ENCODE measurements around the gene VASP. TPM values are rescaled to one million over a fixed set of nuclear protein-coding genes. Genes with fewer than 3 reads are reported as not detected.

VASP gene
- total RNA-seq, 2 donors from 2014 or later = 236 to 261 TPM

GRCh38 chr19:45567609-45568008, 60.3 kb downstream of the VASP start:
- DNase-seq = no peak
- TF ChIP-seq CTCF (IDR thresholded peaks at IDR 0.05) = no peak
- Histone ChIP-seq H3K9me3 (no peaks in the 10 kb centered on the region), H3K36me3 (no peaks in the 10 kb centered on the region), H3K4me3 (no peak overlapping the region), H3K9ac (ENCODE audit: low read depth in 2 of 2, low read length in 2 of 2) (no peak overlapping the region), H3K27me3 (no peaks in the 10 kb centered on the region), H3K27ac (peak overlapping the region; percentile 15), H3K4me1 (peaks cover 15% of the 10 kb centered on the region)
- intact Hi-C loops (cut with DNase I) = loop anchor here (5.0 kb wide), 1 partner anchor 40 kb away; no protein-coding TSS in a partner anchor

GRCh38 chr19:45568732-45569131, 61.5 kb downstream of the VASP start:
- Histone ChIP-seq H3K27ac (peak overlapping the region; percentile 15), H3K27me3 (no peaks in the 10 kb centered on the region)
- intact Hi-C loops (cut with DNase I) = loop anchor here (5.0 kb wide), 1 partner anchor 41 kb away; no protein-coding TSS in a partner anchor

GRCh38 chr19:45569619-45570421, 62.5 kb downstream of the VASP start:
- Histone ChIP-seq H3K4me3 (no peak overlapping the region), H3K9me3 (no peaks in the 10 kb centered on the region), H3K4me1 (peaks cover 15% of the 10 kb centered on the region), H3K9ac (ENCODE audit: low read depth in 2 of 2, low read length in 2 of 2) (no peak overlapping the region), H3K27me3 (no peaks in the 10 kb centered on the region), H3K36me3 (no peaks in the 10 kb centered on the region), H3K27ac (no peak overlapping the region)
- peak; percentile 80 for DNase-seq
- intact Hi-C loops (cut with DNase I) = loop anchor here (5.0 kb wide), 1 partner anchor 43 kb away; no protein-coding TSS in a partner anchor
- TF ChIP-seq CTCF (IDR thresholded peaks at IDR 0.05) = peak; percentile 84

More at GRCh38 chr19:45568732-45569131, 61.5 kb downstream of the VASP start:
- Histone ChIP-seq H3K9me3 (no peaks in the 10 kb centered on the region), H3K36me3 (no peaks in the 10 kb centered on the region), H3K4me3 (no peak overlapping the region), H3K4me1 (peaks cover 15% of the 10 kb centered on the region), H3K9ac (ENCODE audit: low read depth in 2 of 2, low read length in 2 of 2) (peak overlapping the region; percentile 28 to 50)
- no peak for DNase-seq
- TF ChIP-seq CTCF (IDR thresholded peaks at IDR 0.05) = no peak

- no peak overlapping the region for H3K9ac ChIP-seq (ENCODE audit: low read depth in 2 of 2, low read length in 2 of 2)
- DNase-seq = no peak
- TF ChIP-seq CTCF (IDR thresholded peaks at IDR 0.05) = no peak
- H3K9me3 ChIP-seq = no peaks in the 10 kb centered on the region
- H3K4me3 ChIP-seq = no peak overlapping the region
- H3K27ac ChIP-seq = no peak overlapping the region
- peaks cover 15% of the 10 kb centered on the region for H3K4me1 ChIP-seq
- intact Hi-C loops (cut with DNase I) = no loop called here
- H3K27me3 ChIP-seq = no peaks in the 10 kb centered on the region
- no peaks in the 10 kb centered on the region for H3K36me3 ChIP-seq
Measured at GRCh38 chr19:45571457-45572220, 64.4 kb downstream of the VASP start.

GRCh38 chr19:45574526-45574925, 67.2 kb downstream of the VASP start:
- Histone ChIP-seq H3K9ac (ENCODE audit: low read depth in 2 of 2, low read length in 2 of 2) (peak overlapping the region in 1 of 2 donors; percentile 5), H3K27ac (no peak overlapping the region)

More at GRCh38 chr19:45574526-45574925, 67.2 kb downstream of the VASP start:
- peaks cover 10% of the 10 kb centered on the region for H3K4me1 ChIP-seq
- no peaks in the 10 kb centered on the region for H3K27me3 ChIP-seq
- no peak for DNase-seq
- no peak for TF ChIP-seq CTCF (IDR thresholded peaks at IDR 0.05)
- no peak overlapping the region for H3K4me3 ChIP-seq
- no peaks in the 10 kb centered on the region for H3K36me3 ChIP-seq
- intact Hi-C loops (cut with DNase I) = no loop called here
- H3K9me3 ChIP-seq = no peaks in the 10 kb centered on the region
